SK-N-SH treated with all-trans-retinoic acid at 6 μM for 48 hours (cell line): ENCODE data around the gene GABBR2.

Source experiments
- ATAC-seq: fragments of 200-7000 bp; cut with Tn5 transposase; 3 replicates; pipeline ENCODE4 v1.9.1; 2020; ENCODE audit warnings: mild to moderate bottlenecking, moderate library complexity
- ARNTL ChIP-seq: fragments of 450-650 bp; formaldehyde crosslinking; IDR thresholded peaks from 2 replicates; pipeline ENCODE4 v1.5.0; 2020; ENCODE audit warnings: low read depth, mild to moderate bottlenecking, moderate library complexity, borderline replicate concordance
- BACH2 ChIP-seq: fragments of 250-450 bp; sonication (Bioruptor Pico); IDR thresholded peaks from 2 replicates; pipeline ENCODE4 v1.9.0; 2021; ENCODE audit warnings: mild to moderate bottlenecking, borderline replicate concordance
- CSDC2 ChIP-seq: fragments of 250-450 bp; sonication (Bioruptor Pico); IDR thresholded peaks from 2 replicates; pipeline ENCODE4 v1.5.0; 2020; ENCODE audit warnings: mild to moderate bottlenecking, moderate library complexity
- ESRRG ChIP-seq: fragments of 250-450 bp; sonication (Bioruptor Pico); IDR thresholded peaks from 2 replicates; pipeline ENCODE4 v1.6.1; 2021; ENCODE audit warnings: mild to moderate bottlenecking
- GLIS3 ChIP-seq: fragments of 250-450 bp; sonication (Bioruptor Pico); IDR thresholded peaks from 2 replicates; pipeline ENCODE4 v1.5.0; 2020; ENCODE audit warnings: mild to moderate bottlenecking, moderate library complexity
- ISL1 ChIP-seq: fragments of 250-450 bp; sonication (Bioruptor Pico); IDR thresholded peaks from 2 replicates; pipeline ENCODE4 v2.1.2; 2022; ENCODE audit warnings: mild to moderate bottlenecking, moderate library complexity
- OSR1 ChIP-seq: fragments of 250-450 bp; sonication (Bioruptor Pico); IDR thresholded peaks from 2 replicates; pipeline ENCODE4 v1.8.0; 2022; ENCODE audit warnings: moderate library complexity, mild to moderate bottlenecking, inconsistent platforms
- PPARA ChIP-seq: fragments of 250-450 bp; sonication (Bioruptor Pico); IDR thresholded peaks from 2 replicates; pipeline ENCODE4 v1.5.0; 2020; ENCODE audit warnings: mild to moderate bottlenecking, borderline replicate concordance
- SNAI2 ChIP-seq: fragments of 250-450 bp; sonication (Bioruptor Pico); IDR thresholded peaks from 2 replicates; pipeline ENCODE4 v1.5.0; 2020; ENCODE audit warnings: mild to moderate bottlenecking, moderate library complexity
- TCF4 ChIP-seq: fragments of 250-450 bp; sonication (Bioruptor Pico); IDR thresholded peaks from 2 replicates; pipeline ENCODE4 v1.8.0; 2021; ENCODE audit warnings: mild to moderate bottlenecking, moderate library complexity, borderline replicate concordance
- TOX ChIP-seq: fragments of 250-450 bp; sonication (Bioruptor Pico); IDR thresholded peaks from 2 replicates; pipeline ENCODE4 v1.8.0; 2021; ENCODE audit warnings: mild to moderate bottlenecking, moderate library complexity, borderline replicate concordance
- ZC3H10 ChIP-seq: fragments of 250-450 bp; sonication (Bioruptor Pico); IDR thresholded peaks from 2 replicates; pipeline ENCODE4 v1.5.1; 2021; ENCODE audit warnings: mild to moderate bottlenecking, moderate library complexity
- ZFP3 ChIP-seq: fragments of 250-450 bp; sonication (Bioruptor Pico); IDR thresholded peaks from 2 replicates; pipeline ENCODE4 v1.5.0; 2020; ENCODE audit warnings: mild to moderate bottlenecking, moderate library complexity
- ZFP30 ChIP-seq: fragments of 450-650 bp; formaldehyde crosslinking; IDR thresholded peaks from 2 replicates; pipeline ENCODE4 v1.5.0; 2022; ENCODE audit warnings: mild to moderate bottlenecking, moderate library complexity
- ZNF565 ChIP-seq: fragments of 450-650 bp; formaldehyde crosslinking; conservative IDR thresholded peaks from 2 replicates; pipeline ENCODE4 v1.5.0; 2020; ENCODE audit warnings: low read depth, mild to moderate bottlenecking, moderate library complexity
- ZNF70 ChIP-seq: fragments of 450-650 bp; formaldehyde crosslinking; IDR thresholded peaks from 2 replicates; pipeline ENCODE4 v1.5.0; 2020; ENCODE audit warnings: mild to moderate bottlenecking, moderate library complexity
- ZNF8 ChIP-seq: fragments of 450-650 bp; formaldehyde crosslinking; IDR thresholded peaks from 2 replicates; pipeline ENCODE4 v1.5.0; 2020; ENCODE audit warnings: mild to moderate bottlenecking, moderate library complexity
- TF ChIP-seq, protein P1 (sequence below): fragments of 250-450 bp; sonication (Bioruptor Pico); IDR thresholded peaks from 2 replicates; pipeline ENCODE4 v1.8.0; 2020; ENCODE audit warnings: mild to moderate bottlenecking, moderate library complexity, borderline replicate concordance
- TF ChIP-seq, protein P2 (sequence below): fragments of 250-450 bp; sonication (Bioruptor Pico); IDR thresholded peaks from 2 replicates; pipeline ENCODE4 v1.5.0; 2020; ENCODE audit warnings: mild to moderate bottlenecking, moderate library complexity
- TF ChIP-seq, protein P3 (sequence below): fragments of 250-450 bp; sonication (Bioruptor Pico); IDR thresholded peaks from 2 replicates; pipeline ENCODE4 v1.5.1; 2020; ENCODE audit warnings: low read depth, mild to moderate bottlenecking, moderate library complexity
- TF ChIP-seq, protein P4 (sequence below): fragments of 250-450 bp; sonication (Bioruptor Pico); IDR thresholded peaks from 2 replicates; pipeline ENCODE4 v1.8.0; 2021; ENCODE audit warnings: low read depth, mild to moderate bottlenecking, moderate library complexity, borderline replicate concordance
- TF ChIP-seq, protein P5 (sequence below): fragments of 250-450 bp; sonication (Bioruptor Pico); IDR thresholded peaks from 2 replicates; pipeline ENCODE4 v1.5.1; 2021; ENCODE audit warnings: mild to moderate bottlenecking, moderate library complexity

Gene GABBR2

DNA sequence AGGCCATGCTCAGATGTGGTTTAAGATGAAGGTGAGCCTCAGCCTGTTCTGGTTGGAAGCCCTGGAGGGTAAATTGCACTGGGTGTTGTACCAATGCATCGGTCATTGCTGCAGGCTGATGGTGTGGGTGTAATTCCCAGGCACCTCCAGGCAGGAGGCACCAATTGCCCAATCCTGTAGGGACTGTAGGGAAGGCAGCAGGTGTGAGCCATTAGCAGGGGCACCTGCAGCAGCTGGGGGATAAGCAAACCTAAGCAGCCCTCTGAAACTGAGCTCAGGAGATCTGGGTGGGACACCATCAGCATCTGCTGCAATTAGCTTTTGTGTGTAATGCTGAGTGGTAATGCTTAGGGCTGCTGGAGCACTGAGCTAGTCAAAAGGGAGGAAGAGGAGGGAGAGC is 263.2 kb downstream of the GABBR2 start (continued):
- TF ChIP-seq, protein P1, sequence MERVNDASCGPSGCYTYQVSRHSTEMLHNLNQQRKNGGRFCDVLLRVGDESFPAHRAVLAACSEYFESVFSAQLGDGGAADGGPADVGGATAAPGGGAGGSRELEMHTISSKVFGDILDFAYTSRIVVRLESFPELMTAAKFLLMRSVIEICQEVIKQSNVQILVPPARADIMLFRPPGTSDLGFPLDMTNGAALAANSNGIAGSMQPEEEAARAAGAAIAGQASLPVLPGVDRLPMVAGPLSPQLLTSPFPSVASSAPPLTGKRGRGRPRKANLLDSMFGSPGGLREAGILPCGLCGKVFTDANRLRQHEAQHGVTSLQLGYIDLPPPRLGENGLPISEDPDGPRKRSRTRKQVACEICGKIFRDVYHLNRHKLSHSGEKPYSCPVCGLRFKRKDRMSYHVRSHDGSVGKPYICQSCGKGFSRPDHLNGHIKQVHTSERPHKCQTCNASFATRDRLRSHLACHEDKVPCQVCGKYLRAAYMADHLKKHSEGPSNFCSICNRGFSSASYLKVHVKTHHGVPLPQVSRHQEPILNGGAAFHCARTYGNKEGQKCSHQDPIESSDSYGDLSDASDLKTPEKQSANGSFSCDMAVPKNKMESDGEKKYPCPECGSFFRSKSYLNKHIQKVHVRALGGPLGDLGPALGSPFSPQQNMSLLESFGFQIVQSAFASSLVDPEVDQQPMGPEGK (CRISPR knock-in tag), result no peak
- TF ChIP-seq ESRRG, result no peak
- no peak for TF ChIP-seq ZFP30 (CRISPR knock-in tag)
- TF ChIP-seq ZNF565 (CRISPR knock-in tag), result no peak
- no peak for TF ChIP-seq OSR1 (CRISPR knock-in tag)
- no peak for TF ChIP-seq ZC3H10 (CRISPR knock-in tag)
- TF ChIP-seq, protein P2, sequence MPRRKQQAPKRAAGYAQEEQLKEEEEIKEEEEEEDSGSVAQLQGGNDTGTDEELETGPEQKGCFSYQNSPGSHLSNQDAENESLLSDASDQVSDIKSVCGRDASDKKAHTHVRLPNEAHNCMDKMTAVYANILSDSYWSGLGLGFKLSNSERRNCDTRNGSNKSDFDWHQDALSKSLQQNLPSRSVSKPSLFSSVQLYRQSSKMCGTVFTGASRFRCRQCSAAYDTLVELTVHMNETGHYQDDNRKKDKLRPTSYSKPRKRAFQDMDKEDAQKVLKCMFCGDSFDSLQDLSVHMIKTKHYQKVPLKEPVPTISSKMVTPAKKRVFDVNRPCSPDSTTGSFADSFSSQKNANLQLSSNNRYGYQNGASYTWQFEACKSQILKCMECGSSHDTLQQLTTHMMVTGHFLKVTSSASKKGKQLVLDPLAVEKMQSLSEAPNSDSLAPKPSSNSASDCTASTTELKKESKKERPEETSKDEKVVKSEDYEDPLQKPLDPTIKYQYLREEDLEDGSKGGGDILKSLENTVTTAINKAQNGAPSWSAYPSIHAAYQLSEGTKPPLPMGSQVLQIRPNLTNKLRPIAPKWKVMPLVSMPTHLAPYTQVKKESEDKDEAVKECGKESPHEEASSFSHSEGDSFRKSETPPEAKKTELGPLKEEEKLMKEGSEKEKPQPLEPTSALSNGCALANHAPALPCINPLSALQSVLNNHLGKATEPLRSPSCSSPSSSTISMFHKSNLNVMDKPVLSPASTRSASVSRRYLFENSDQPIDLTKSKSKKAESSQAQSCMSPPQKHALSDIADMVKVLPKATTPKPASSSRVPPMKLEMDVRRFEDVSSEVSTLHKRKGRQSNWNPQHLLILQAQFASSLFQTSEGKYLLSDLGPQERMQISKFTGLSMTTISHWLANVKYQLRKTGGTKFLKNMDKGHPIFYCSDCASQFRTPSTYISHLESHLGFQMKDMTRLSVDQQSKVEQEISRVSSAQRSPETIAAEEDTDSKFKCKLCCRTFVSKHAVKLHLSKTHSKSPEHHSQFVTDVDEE (CRISPR knock-in tag), result no peak
- no peak for TF ChIP-seq ZFP3 (CRISPR knock-in tag)
- no peak for TF ChIP-seq TOX (CRISPR knock-in tag)
- no peak for TF ChIP-seq PPARA (CRISPR knock-in tag)
- TF ChIP-seq, protein P3, sequence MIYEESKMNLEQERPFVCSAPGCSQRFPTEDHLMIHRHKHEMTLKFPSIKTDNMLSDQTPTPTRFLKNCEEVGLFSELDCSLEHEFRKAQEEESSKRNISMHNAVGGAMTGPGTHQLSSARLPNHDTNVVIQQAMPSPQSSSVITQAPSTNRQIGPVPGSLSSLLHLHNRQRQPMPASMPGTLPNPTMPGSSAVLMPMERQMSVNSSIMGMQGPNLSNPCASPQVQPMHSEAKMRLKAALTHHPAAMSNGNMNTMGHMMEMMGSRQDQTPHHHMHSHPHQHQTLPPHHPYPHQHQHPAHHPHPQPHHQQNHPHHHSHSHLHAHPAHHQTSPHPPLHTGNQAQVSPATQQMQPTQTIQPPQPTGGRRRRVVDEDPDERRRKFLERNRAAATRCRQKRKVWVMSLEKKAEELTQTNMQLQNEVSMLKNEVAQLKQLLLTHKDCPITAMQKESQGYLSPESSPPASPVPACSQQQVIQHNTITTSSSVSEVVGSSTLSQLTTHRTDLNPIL (CRISPR knock-in tag), result no peak
- no peak for TF ChIP-seq CSDC2
- no peak for TF ChIP-seq ZNF8 (CRISPR knock-in tag)

DNA sequence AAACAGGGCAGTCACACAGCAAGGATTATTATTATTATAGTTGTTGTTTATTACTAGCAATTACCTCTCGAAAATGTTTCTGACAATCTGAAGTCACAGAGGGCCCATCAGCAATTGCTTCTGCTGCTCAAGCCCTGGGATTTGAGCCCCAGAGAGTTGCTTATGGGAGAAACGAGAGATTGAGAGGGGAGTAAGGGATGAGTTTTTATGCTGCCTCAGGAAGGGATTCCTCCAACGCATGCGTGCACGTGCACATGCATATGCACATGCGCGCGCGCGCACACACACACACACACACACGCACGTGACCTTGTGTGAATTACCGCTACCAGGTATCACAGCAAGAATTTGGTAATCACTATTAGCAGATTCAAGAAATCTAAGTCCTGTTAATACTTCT is 264.1 kb downstream of the GABBR2 start:
- no peak for ATAC-seq
- TF ChIP-seq ISL1 (no peak), ESRRG (no peak), CSDC2 (no peak), BACH2 (no peak), GLIS3 (CRISPR knock-in tag) (no peak), TCF4 (CRISPR knock-in tag) (no peak), ZNF8 (CRISPR knock-in tag) (no peak), ZC3H10 (CRISPR knock-in tag) (no peak), ZNF70 (no peak), ARNTL (CRISPR knock-in tag) (no peak), TOX (CRISPR knock-in tag) (no peak), SNAI2 (no peak), ZFP3 (CRISPR knock-in tag) (no peak), PPARA (CRISPR knock-in tag) (no peak), OSR1 (CRISPR knock-in tag) (no peak)
- TF ChIP-seq, protein P3 (CRISPR knock-in tag), result no peak
- TF ChIP-seq, protein P4, sequence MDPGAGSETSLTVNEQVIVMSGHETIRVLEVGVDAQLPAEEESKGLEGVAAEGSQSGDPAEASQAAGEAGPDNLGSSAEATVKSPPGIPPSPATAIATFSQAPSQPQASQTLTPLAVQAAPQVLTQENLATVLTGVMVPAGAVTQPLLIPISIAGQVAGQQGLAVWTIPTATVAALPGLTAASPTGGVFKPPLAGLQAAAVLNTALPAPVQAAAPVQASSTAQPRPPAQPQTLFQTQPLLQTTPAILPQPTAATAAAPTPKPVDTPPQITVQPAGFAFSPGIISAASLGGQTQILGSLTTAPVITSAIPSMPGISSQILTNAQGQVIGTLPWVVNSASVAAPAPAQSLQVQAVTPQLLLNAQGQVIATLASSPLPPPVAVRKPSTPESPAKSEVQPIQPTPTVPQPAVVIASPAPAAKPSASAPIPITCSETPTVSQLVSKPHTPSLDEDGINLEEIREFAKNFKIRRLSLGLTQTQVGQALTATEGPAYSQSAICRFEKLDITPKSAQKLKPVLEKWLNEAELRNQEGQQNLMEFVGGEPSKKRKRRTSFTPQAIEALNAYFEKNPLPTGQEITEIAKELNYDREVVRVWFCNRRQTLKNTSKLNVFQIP, result no peak
- TF ChIP-seq, protein P5, sequence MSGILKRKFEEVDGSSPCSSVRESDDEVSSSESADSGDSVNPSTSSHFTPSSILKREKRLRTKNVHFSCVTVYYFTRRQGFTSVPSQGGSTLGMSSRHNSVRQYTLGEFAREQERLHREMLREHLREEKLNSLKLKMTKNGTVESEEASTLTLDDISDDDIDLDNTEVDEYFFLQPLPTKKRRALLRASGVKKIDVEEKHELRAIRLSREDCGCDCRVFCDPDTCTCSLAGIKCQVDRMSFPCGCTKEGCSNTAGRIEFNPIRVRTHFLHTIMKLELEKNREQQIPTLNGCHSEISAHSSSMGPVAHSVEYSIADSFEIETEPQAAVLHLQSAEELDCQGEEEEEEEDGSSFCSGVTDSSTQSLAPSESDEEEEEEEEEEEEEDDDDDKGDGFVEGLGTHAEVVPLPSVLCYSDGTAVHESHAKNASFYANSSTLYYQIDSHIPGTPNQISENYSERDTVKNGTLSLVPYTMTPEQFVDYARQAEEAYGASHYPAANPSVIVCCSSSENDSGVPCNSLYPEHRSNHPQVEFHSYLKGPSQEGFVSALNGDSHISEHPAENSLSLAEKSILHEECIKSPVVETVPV (CRISPR knock-in tag), result no peak
- TF ChIP-seq, protein P1 (CRISPR knock-in tag), result no peak
